ENCODE data around the gene MOGAT1. TPM values are rescaled to one million over a fixed set of nuclear protein-coding genes. Genes with fewer than 3 reads are reported as not detected.

The MOGAT1 gene
- total and polyA plus RNA-seq, 2 experiments from 2014 or later: not detected

GRCh38 chr2:222668494-222669154 lies 2.8 kb upstream of the MOGAT1 start:
- Histone ChIP-seq H2AFZ (no peak overlapping the region), H3K9me2 (ENCODE audit: insufficient read depth) (no peaks in the 10 kb centered on the region), H3K79me2 (ENCODE audit: insufficient read depth) (no peaks in the 10 kb centered on the region), H3K27ac (no peak overlapping the region), H3F3A (ENCODE audit: insufficient read depth) (no peaks in the 10 kb centered on the region), H3K4me2 (ENCODE audit: unreplicated experiment) (no peak overlapping the region), H3K9me3 (ENCODE audit: low read depth) (no peaks in the 10 kb centered on the region), H3K4me1 (ENCODE audit: insufficient read depth) (no peaks in the 10 kb centered on the region), H3K36me3 (ENCODE audit: low read depth) (no peaks in the 10 kb centered on the region), H3K4me3 (no peak overlapping the region), H3K9ac (no peak overlapping the region), H4K20me1 (ENCODE audit: insufficient read depth) (no peaks in the 10 kb centered on the region), H3K27me3 (replicated peaks; ENCODE audit: insufficient read depth) (peaks cover 9% of the 10 kb centered on the region; the same call in 1 of the 2 replicates)
- in situ Hi-C loops (cut with MboI): no loop called here
- 100% methylated on average over 3 of the region's 3 CpGs for WGBS, 2 experiments (ENCODE audit: low coverage in 1 of 2, low lambda C conversion rate in 2 of 2, missing lambda C conversion rate in 2 of 2)
- no peak for DNase-seq
- TF ChIP-seq EZH2 (IDR thresholded peaks at IDR 0.05; ENCODE audit: insufficient read depth, poor library complexity, severe bottlenecking): no peak
- no peak for TF ChIP-seq EZH2phosphoT487 (IDR thresholded peaks at IDR 0.05; ENCODE audit: insufficient read depth, low read depth)

GRCh38 chr2:222669353-222669752 lies 2.1 kb upstream of the MOGAT1 start:
- Histone ChIP-seq H3K27me3 (replicated peaks; ENCODE audit: insufficient read depth) (peaks cover 9% of the 10 kb centered on the region; the same call in 1 of the 2 replicates), H3K9me3 (ENCODE audit: low read depth) (no peaks in the 10 kb centered on the region), H3K27ac (no peak overlapping the region), H3K9ac (no peak overlapping the region), H3K36me3 (ENCODE audit: low read depth) (no peaks in the 10 kb centered on the region), H3K79me2 (ENCODE audit: insufficient read depth) (no peaks in the 10 kb centered on the region), H4K20me1 (ENCODE audit: insufficient read depth) (no peaks in the 10 kb centered on the region), H3K4me3 (no peak overlapping the region), H2AFZ (no peak overlapping the region), H3K4me2 (ENCODE audit: unreplicated experiment) (no peak overlapping the region), H3K9me2 (ENCODE audit: insufficient read depth) (no peaks in the 10 kb centered on the region), H3F3A (ENCODE audit: insufficient read depth) (no peaks in the 10 kb centered on the region), H3K4me1 (ENCODE audit: insufficient read depth) (no peaks in the 10 kb centered on the region)
- 61% methylated on average over 4 of the region's 4 CpGs for WGBS, 2 experiments (ENCODE audit: low coverage in 1 of 2, low lambda C conversion rate in 2 of 2, missing lambda C conversion rate in 2 of 2)
- TF ChIP-seq EZH2phosphoT487 (IDR thresholded peaks at IDR 0.05; ENCODE audit: insufficient read depth, low read depth) (no peak), EZH2 (IDR thresholded peaks at IDR 0.05; ENCODE audit: insufficient read depth, poor library complexity, severe bottlenecking) (no peak)
- in situ Hi-C loops (cut with MboI): no loop called here
- DNase-seq: no peak

- Histone ChIP-seq H3K4me2 (ENCODE audit: unreplicated experiment) (no peak overlapping the region), H3K27me3 (replicated peaks; ENCODE audit: insufficient read depth) (peaks cover 9% of the 10 kb centered on the region; the same call in 1 of the 2 replicates), H3K79me2 (ENCODE audit: insufficient read depth) (no peaks in the 10 kb centered on the region), H4K20me1 (ENCODE audit: insufficient read depth) (no peaks in the 10 kb centered on the region), H3K9me3 (ENCODE audit: low read depth) (no peaks in the 10 kb centered on the region), H3K9ac (no peak overlapping the region), H3K4me3 (no peak overlapping the region), H3K4me1 (ENCODE audit: insufficient read depth) (no peaks in the 10 kb centered on the region), H3K9me2 (ENCODE audit: insufficient read depth) (no peaks in the 10 kb centered on the region), H2AFZ (no peak overlapping the region), H3K36me3 (ENCODE audit: low read depth) (no peaks in the 10 kb centered on the region), H3K27ac (no peak overlapping the region), H3F3A (ENCODE audit: insufficient read depth) (no peaks in the 10 kb centered on the region)
- WGBS, 2 experiments (ENCODE audit: low coverage in 1 of 2, low lambda C conversion rate in 2 of 2, missing lambda C conversion rate in 2 of 2): 79 to 81% methylated on average over 9 of the region's 9 CpGs
- no peak for DNase-seq
- no peak for TF ChIP-seq EZH2 (IDR thresholded peaks at IDR 0.05; ENCODE audit: insufficient read depth, poor library complexity, severe bottlenecking)
- TF ChIP-seq EZH2phosphoT487 (IDR thresholded peaks at IDR 0.05; ENCODE audit: insufficient read depth, low read depth): no peak
- in situ Hi-C loops (cut with MboI): no loop called here
Measured at GRCh38 chr2:222670191-222671038, 1.0 kb upstream of the MOGAT1 start.

- DNase-seq: no peak
- no peaks in the 10 kb centered on the region for H3K9me2 ChIP-seq (ENCODE audit: insufficient read depth)
- no peaks in the 10 kb centered on the region for H3F3A ChIP-seq (ENCODE audit: insufficient read depth)
- in situ Hi-C loops (cut with MboI): no loop called here
- H3K4me1 ChIP-seq (ENCODE audit: insufficient read depth): no peaks in the 10 kb centered on the region
- H4K20me1 ChIP-seq (ENCODE audit: insufficient read depth): no peaks in the 10 kb centered on the region
- H3K9ac ChIP-seq: 0 out of 2 replicates have a peak overlapping the region, but pooled peaks have one; percentile 19
- peak overlapping the region; percentile 77 for H2AFZ ChIP-seq
- no peaks in the 10 kb centered on the region for H3K9me3 ChIP-seq (ENCODE audit: low read depth)
- peak overlapping the region; percentile 81 for H3K4me2 ChIP-seq (ENCODE audit: unreplicated experiment)
- 2 to 4% methylated on average over 10 of the region's 10 CpGs for WGBS, 2 experiments (ENCODE audit: low coverage in 1 of 2, low lambda C conversion rate in 2 of 2, missing lambda C conversion rate in 2 of 2)
- peaks cover 12% of the 10 kb centered on the region; the same call in 1 of the 2 replicates for H3K27me3 ChIP-seq (replicated peaks; ENCODE audit: insufficient read depth)
- H3K79me2 ChIP-seq (ENCODE audit: insufficient read depth): no peaks in the 10 kb centered on the region
- H3K4me3 ChIP-seq: peak overlapping the region; percentile 69
- H3K27ac ChIP-seq: no peak overlapping the region
- no peak for TF ChIP-seq EZH2 (IDR thresholded peaks at IDR 0.05; ENCODE audit: insufficient read depth, poor library complexity, severe bottlenecking)
- TF ChIP-seq EZH2phosphoT487 (IDR thresholded peaks at IDR 0.05; ENCODE audit: insufficient read depth, low read depth): no peak
- H3K36me3 ChIP-seq (ENCODE audit: low read depth): no peaks in the 10 kb centered on the region
Measured at GRCh38 chr2:222672068-222672401, 577 bp downstream of the MOGAT1 start.
